MCF 10A (cell line): Measurements from ENCODE around the gene PIP4K2C. TPM values are rescaled to one million over a fixed set of nuclear protein-coding genes. Genes with fewer than 3 reads are reported as not detected.
"Not testable (repeated sequence)": the region's sequence is repeated elsewhere in the genome, so short reads cannot be mapped to it uniquely, and the experiment has no call there.

Source experiments
- BruUV-seq: library from RNA; stranded (reverse); fragments of 400-500 nt; replicated peaks from 2 replicates; lab custom pipeline; 2021; lab: Mats Ljungman, UMichigan
- CTCF ChIA-PET: fragments of 300-600 bp; sonication (Branson Sonifier 250); formaldehyde crosslinking; extraction: SDS; loops from one replicate; lab custom pipeline; 2021; ENCODE audit warnings: antibody characterized with exemption, inconsistent platforms; lab: Yijun Ruan, JAX
- POLR2A ChIA-PET: fragments of 300-600, 350-650 bp; sonication (Branson Sonifier 250); formaldehyde crosslinking; extraction: SDS; loops from one replicate; lab custom pipeline; 2020; ENCODE audit warnings: antibody characterized with exemption, inconsistent platforms; lab: Yijun Ruan, JAX
- DNase-seq: peaks from one replicate; pipeline ENCODE4 v3.0.0-alpha.2; 2018; ENCODE audit not compliant: unreplicated experiment
- H3K27ac Mint-ChIP-seq: one replicate; pipeline ENCODE4 v1.8.0; 2022; ENCODE audit warnings: mild to moderate bottlenecking, low read depth, mixed read lengths; ENCODE audit not compliant: unreplicated experiment
- H3K27me3 Mint-ChIP-seq: one replicate; pipeline ENCODE4 v1.8.0; 2022; ENCODE audit warnings: mixed read lengths; ENCODE audit not compliant: insufficient read depth, unreplicated experiment
- H3K36me3 Mint-ChIP-seq: one replicate; pipeline ENCODE4 v1.8.0; 2022; ENCODE audit warnings: mild to moderate bottlenecking, moderate library complexity, mixed read lengths; ENCODE audit not compliant: insufficient read depth, unreplicated experiment
- H3K4me1 Mint-ChIP-seq: one replicate; pipeline ENCODE4 v1.8.0; 2022; ENCODE audit warnings: mixed read lengths; ENCODE audit not compliant: insufficient read depth, unreplicated experiment
- H3K4me3 Mint-ChIP-seq: one replicate; pipeline ENCODE4 v1.8.0; 2022; ENCODE audit warnings: mild to moderate bottlenecking, moderate library complexity, mixed read lengths; ENCODE audit not compliant: unreplicated experiment
- H3K9me3 Mint-ChIP-seq: one replicate; pipeline ENCODE4 v1.8.0; 2022; ENCODE audit warnings: mixed read lengths; ENCODE audit not compliant: unreplicated experiment
- intact Hi-C: fragments of 100-400 bp; cut with micrococcal nuclease; formaldehyde crosslinking; loops from 2 replicates; pipeline ENCODE4 v1.14.1; 2022
- total RNA-seq: library from RNA; stranded (reverse); gene quantifications from 2 replicates; pipeline ENCODE4 v1.2.3, GENCODE V29; 2022
- TF ChIP-seq, protein P1 (sequence below): fragments of 200-600 bp; IDR thresholded peaks from one replicate; pipeline ENCODE4 v1.8.0; 2022; ENCODE audit warnings: antibody characterized with exemption, mild to moderate bottlenecking; ENCODE audit not compliant: unreplicated experiment

PIP4K2C gene
- total RNA-seq, 1 experiment from 2014 or later = 32.0 TPM

GRCh38 chr12:57631566-57632072 is 40.6 kb downstream of the PIP4K2C start:
- H3K9me3 Mint-ChIP-seq = no peaks in the 10 kb centered on the region
- POLR2A ChIA-PET = no interaction called here
- TF ChIP-seq, protein P1, sequence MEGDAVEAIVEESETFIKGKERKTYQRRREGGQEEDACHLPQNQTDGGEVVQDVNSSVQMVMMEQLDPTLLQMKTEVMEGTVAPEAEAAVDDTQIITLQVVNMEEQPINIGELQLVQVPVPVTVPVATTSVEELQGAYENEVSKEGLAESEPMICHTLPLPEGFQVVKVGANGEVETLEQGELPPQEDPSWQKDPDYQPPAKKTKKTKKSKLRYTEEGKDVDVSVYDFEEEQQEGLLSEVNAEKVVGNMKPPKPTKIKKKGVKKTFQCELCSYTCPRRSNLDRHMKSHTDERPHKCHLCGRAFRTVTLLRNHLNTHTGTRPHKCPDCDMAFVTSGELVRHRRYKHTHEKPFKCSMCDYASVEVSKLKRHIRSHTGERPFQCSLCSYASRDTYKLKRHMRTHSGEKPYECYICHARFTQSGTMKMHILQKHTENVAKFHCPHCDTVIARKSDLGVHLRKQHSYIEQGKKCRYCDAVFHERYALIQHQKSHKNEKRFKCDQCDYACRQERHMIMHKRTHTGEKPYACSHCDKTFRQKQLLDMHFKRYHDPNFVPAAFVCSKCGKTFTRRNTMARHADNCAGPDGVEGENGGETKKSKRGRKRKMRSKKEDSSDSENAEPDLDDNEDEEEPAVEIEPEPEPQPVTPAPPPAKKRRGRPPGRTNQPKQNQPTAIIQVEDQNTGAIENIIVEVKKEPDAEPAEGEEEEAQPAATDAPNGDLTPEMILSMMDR = no peak
- DNase-seq = no peak
- no peak overlapping the region for H3K4me3 Mint-ChIP-seq
- H3K36me3 Mint-ChIP-seq = no peaks in the 10 kb centered on the region
- no peak overlapping the region for H3K27ac Mint-ChIP-seq
- H3K4me1 Mint-ChIP-seq = peaks cover 5% of the 10 kb centered on the region
- BruUV-seq = no TSS peak
- CTCF ChIA-PET = interaction anchor here (0.8 to 2.4 kb wide), 2 partner anchors 10 to 13 kb away, joined by 3 to 18 read pairs; no protein-coding TSS in a partner anchor
- intact Hi-C loops = no loop called here
- no peaks in the 10 kb centered on the region for H3K27me3 Mint-ChIP-seq

- CTCF ChIA-PET = interaction anchor here (0.6 to 3.1 kb wide), 19 partner anchors 10 to 253 kb away, joined by 3 to 26 read pairs (median 4); partner anchors contain the start of gene OS9
- peaks cover 5% of the 10 kb centered on the region for H3K4me1 Mint-ChIP-seq
- BruUV-seq = no TSS peak
These were observed 41.3 kb downstream of the PIP4K2C start for GRCh38 chr12:57632073-57632957.

DNA sequence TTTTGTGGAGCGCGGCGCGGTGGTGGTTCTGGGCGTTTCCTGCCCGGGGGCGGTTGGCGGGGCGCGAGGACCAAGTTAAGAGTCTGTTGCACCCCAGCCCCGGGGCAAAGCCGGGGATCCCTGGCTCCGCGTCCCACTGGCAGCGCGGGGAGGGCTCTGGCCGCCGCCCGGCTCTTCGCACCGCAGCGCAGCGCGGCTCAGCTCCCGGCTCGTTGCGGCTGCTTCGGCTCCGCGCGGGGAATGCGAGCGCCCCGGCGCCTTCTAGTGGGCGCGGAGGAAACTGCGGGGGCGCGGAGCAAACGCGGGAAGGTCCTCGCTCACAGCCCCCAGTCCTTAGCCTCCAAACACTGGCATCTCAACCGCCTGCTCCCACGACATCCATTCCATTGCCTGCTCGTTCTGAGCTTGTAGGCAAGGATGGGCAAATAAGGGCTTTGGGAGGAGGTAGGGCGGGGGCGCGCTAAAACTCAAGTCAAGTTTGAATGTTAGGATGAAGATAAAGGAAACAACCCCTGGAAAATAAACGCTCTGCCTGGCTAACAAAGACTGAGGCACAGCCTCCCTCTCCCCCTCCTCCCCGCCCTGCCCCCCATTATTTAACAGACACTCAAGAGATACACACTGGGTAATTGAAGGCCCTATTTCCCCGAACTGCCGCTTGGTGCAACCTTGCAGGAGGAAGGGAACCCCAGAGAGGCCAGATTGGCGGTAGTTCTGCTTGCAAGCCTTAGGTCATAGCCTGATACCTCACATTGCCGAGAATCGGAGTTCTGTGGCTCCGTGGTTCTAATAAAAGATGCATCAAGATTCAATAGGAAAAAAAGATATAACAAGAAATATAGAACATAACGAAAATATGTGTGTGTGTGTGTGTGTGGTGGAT is 42.2 kb downstream of the PIP4K2C start, which contains the start of gene B4GALNT1:
Gene B4GALNT1, minus strand, starts transcription at position 244 of the 883 bp plus-strand sequence. CDS start 1,069 bp downstream, outside the sequence.
- no peaks in the 10 kb centered on the region for H3K9me3 Mint-ChIP-seq
- TF ChIP-seq, protein P1 = peak; percentile 84
- peak within 1 kb of the TSS; percentile 52 for H3K4me3 Mint-ChIP-seq
- no peaks in the 10 kb centered on the region for H3K36me3 Mint-ChIP-seq
- no peaks in the 10 kb centered on the region for H3K27me3 Mint-ChIP-seq
- H3K27ac Mint-ChIP-seq = no peak within 1 kb of the TSS
- no TSS peak for BruUV-seq
- DNase-seq = peak; percentile 58
- peaks cover 5% of the 10 kb centered on the region for H3K4me1 Mint-ChIP-seq
- intact Hi-C loops = no loop called here
- CTCF ChIA-PET = interaction anchor here (0.6 to 3.1 kb wide), 23 partner anchors 9 to 254 kb away, joined by 3 to 26 read pairs (median 4); partner anchors contain the start of genes ARHGEF25 and OS9
- POLR2A ChIA-PET = interaction anchor here (1.1 kb wide), 1 partner anchor 61 kb away, joined by 5 read pairs; the partner anchor contains the start of gene OS9

More at GRCh38 chr12:57632073-57632957, 41.3 kb downstream of the PIP4K2C start:
- TF ChIP-seq, protein P1 = no peak
- H3K27ac Mint-ChIP-seq = no peak overlapping the region
- DNase-seq = no peak
- peak overlapping the region; percentile 52 for H3K4me3 Mint-ChIP-seq
- no peaks in the 10 kb centered on the region for H3K36me3 Mint-ChIP-seq
- POLR2A ChIA-PET = interaction anchor here (1.1 kb wide), 1 partner anchor 62 kb away, joined by 5 read pairs; the partner anchor contains the start of gene OS9
- no peaks in the 10 kb centered on the region for H3K27me3 Mint-ChIP-seq
- intact Hi-C loops = no loop called here
- H3K9me3 Mint-ChIP-seq = no peaks in the 10 kb centered on the region

DNA sequence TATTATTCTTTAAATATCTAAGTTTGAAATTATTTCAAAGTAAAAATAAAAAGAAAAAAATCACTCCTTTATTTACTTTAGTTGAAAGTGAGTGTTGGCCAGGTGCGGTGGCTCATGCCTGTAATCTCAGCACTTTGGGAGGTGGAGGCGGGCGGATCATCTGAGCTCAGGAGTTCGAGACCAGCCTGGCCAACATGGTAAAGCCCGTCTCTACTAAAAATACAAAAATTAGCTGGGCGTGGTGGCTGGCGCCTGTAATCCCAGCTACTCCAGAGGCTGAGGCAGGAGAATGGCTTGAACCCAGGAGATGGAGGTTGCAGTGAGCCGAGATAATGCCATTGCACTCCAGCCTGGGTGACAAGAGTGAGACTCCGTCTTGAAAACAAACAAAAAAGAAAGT is 45.7 kb downstream of the PIP4K2C start:
- CTCF ChIA-PET = interaction anchor here (0.6 to 4.2 kb wide), 6 partner anchors 16 to 165 kb away, joined by 3 to 18 read pairs (median 4); no protein-coding TSS in a partner anchor
- H3K4me1 Mint-ChIP-seq, DNase-seq, H3K4me3 Mint-ChIP-seq, H3K27ac Mint-ChIP-seq, H3K9me3 Mint-ChIP-seq, intact Hi-C loops, H3K36me3 Mint-ChIP-seq, BruUV-seq: not testable (repeated sequence)
- peaks cover 24% of the 10 kb centered on the region for H3K27me3 Mint-ChIP-seq
- POLR2A ChIA-PET = interaction anchor here (1.0 kb wide), 2 partner anchors 19 to 61 kb away, joined by 3 to 6 read pairs; no protein-coding TSS in a partner anchor
